Activated CD4-positive, alpha-beta T cell treated with anti-CD3 and anti-CD28 coated beads, Interleukin-2, amount 50 U/mL, for 24 hours (primary cell): ENCODE measurements around the gene OXGR1.

ENCODE experiments used
- DNase-seq, 2 donors: peaks; one replicate each; pipeline ENCODE4 v3.0.0-alpha.2; 2020; ENCODE audit warnings: low read depth in 1 of 2, low spot score in 1 of 2

Gene OXGR1

DNA sequence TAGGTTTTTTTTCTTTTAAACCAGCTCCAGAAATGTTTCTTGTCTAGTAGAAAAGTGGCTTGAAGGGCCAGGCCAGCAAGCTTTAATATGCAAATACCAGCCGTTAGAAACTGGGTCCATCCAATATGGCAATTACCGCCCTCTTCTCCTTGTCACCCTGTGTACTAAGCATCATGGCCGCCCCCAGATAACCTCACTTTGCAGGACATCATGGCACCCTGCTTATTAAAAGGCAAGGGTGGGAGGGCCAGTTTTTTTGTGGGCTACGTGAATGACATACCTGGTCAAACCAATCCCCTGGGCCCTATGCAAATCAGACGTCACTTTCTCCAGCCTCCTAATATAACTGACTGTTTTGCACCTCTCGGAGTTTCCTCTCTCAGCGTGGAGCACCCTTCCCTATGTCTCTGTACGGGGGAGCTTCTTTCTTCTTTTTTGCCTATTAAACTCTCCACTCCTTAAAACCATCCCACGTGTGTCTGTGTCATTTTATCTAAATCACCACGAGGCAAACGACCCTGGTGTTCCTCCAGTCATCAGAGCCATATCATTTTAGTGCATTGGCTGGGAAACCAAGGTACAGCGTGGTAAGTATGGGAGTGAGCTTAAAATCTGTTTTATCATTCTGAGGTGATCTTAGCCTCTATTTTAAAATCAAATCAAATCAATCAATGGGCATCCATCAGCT lies 27.7 kb downstream of the OXGR1 start:
- DNase-seq: no peak

- no peak for DNase-seq
These were observed 30.3 kb downstream of the OXGR1 start for GRCh38 chr13:96963786-96964475.

GRCh38 chr13:96960379-96960778 lies 33.9 kb downstream of the OXGR1 start:
- no peak for DNase-seq

DNA sequence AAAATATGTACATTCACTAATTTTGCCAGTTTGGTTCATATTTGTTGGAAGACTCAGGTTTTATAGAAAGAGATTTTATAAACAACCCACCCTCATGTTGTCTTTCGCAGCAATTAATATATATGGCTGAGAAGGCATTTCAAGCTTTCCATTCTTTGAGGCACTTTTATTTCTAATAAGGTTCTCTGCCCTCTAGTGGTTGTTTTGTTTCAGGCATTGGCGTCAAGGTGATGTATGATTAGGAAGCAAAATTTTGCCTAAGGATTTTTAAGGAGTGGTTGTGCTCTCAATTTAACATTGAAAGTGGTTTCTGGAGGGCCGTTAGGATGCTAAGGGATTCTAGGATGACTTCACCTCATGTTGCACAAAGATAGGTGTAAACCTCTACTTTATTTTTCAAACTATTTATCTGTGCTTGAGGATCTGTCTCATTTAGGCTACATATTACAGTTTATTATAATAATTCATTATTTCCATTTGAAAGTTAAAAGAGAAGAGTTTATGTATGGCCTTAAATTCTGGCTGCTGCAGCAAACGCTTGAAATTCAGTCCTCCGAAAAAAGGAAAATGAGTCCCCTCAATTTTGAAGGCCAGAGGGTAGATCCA lies 35.9 kb downstream of the OXGR1 start:
- no peak for DNase-seq

- no peak for DNase-seq
These were observed 41.7 kb downstream of the OXGR1 start for GRCh38 chr13:96952595-96952994.

DNA sequence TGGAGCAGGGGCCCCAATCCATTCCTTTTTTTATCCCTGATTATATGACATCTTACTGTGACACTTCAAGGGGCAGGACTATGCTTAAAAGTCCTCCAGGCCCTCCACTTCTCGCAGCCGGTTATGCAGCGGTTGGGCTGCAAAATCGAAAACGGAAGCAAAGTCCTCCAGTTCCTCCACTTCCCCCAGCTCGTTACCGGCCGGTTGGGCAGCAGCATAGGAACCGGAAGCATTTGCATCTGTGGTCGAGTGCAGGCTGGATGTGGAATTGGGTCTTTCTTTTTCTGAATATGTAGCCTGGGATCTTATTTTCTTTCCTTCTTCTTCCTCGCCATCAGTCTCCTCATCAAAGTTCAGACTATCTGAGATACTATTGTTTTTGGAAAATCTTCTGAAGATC lies 46.1 kb downstream of the OXGR1 start:
- no peak for DNase-seq

GRCh38 chr13:96947343-96947910 lies 46.8 kb downstream of the OXGR1 start:
- no peak for DNase-seq

- DNase-seq: no peak
These were observed 47.5 kb downstream of the OXGR1 start for GRCh38 chr13:96946709-96947311.

GRCh38 chr13:96940961-96941360 lies 53.3 kb downstream of the OXGR1 start:
- DNase-seq: no peak

DNA sequence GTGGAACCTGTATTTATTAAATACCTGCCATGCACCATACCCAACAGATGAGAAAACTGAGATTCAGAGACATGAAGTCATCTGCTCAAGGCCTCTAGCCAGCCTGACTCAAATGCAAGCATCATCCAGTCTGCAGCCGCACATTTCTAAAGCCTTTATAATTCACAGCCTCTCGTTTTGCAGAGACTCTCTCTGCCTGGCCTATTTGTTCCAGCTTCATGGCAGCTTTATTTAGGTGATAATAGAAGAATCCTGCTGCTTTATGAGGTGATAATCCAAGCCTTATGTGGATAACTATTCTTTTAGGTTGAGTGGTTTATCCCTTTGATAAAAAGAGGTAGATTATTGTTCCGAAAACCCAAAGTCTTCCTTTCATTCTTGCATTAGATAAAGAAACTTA lies 58.4 kb downstream of the OXGR1 start:
- no peak for DNase-seq
